ENCODE measurements around the gene PGAM2. TPM values are rescaled to one million over a fixed set of nuclear protein-coding genes. Genes with fewer than 3 reads are reported as not detected.

PGAM2 gene
- total RNA-seq, 1 donor from 2014 or later = 1.8 TPM

DNA sequence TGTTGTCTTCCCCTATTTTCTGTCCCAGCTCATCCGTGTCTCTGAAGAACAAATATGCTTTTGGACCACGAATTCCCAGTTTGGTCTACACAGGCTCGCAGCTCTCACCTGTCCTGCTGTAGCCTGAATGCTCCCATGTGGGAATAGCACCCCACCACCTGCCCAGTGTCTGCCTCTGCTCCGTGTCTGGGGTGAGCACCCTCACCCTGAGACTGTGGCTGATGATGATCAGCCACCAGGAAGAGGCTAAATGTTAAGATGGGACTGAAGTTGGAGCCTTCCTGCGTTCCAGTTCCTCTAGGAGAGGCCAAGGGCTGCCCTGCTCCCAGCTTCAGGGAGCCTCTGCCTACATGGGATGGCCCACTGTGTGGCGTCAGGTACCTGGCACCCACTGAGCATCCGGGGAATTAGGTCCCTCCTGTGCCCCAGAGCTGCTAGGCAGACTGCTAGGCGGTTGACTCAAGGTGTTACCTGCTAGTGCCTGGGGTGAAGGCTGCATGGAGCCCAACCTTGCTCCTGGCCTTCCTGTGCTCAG, 3.7 kb downstream of the PGAM2 start:
- Mint-ChIP-seq H3K4me1 (peaks cover 17% of the 10 kb centered on the region), H3K27ac (ENCODE audit: unreplicated experiment) (no peak overlapping the region), H3K4me3 (no peak overlapping the region), H3K27me3 (ENCODE audit: low read depth) (peaks cover 20% of the 10 kb centered on the region), H3K36me3 (ENCODE audit: low read depth) (peaks cover 3% of the 10 kb centered on the region), H3K9me3 (no peaks in the 10 kb centered on the region)
- TF ChIP-seq, protein P1, sequence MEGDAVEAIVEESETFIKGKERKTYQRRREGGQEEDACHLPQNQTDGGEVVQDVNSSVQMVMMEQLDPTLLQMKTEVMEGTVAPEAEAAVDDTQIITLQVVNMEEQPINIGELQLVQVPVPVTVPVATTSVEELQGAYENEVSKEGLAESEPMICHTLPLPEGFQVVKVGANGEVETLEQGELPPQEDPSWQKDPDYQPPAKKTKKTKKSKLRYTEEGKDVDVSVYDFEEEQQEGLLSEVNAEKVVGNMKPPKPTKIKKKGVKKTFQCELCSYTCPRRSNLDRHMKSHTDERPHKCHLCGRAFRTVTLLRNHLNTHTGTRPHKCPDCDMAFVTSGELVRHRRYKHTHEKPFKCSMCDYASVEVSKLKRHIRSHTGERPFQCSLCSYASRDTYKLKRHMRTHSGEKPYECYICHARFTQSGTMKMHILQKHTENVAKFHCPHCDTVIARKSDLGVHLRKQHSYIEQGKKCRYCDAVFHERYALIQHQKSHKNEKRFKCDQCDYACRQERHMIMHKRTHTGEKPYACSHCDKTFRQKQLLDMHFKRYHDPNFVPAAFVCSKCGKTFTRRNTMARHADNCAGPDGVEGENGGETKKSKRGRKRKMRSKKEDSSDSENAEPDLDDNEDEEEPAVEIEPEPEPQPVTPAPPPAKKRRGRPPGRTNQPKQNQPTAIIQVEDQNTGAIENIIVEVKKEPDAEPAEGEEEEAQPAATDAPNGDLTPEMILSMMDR (conservative IDR thresholded peaks at IDR 0.05) = no peak
- DNase-seq (ENCODE audit: low read depth, low spot score) = no peak

- H3K27me3 Mint-ChIP-seq (ENCODE audit: low read depth) = peaks cover 19% of the 10 kb centered on the region
- H3K27ac Mint-ChIP-seq (ENCODE audit: unreplicated experiment) = no peak overlapping the region
- no peaks in the 10 kb centered on the region for H3K9me3 Mint-ChIP-seq
- TF ChIP-seq, protein P1 (conservative IDR thresholded peaks at IDR 0.05) = no peak
- H3K4me1 Mint-ChIP-seq = peaks cover 14% of the 10 kb centered on the region
- H3K36me3 Mint-ChIP-seq (ENCODE audit: low read depth) = peaks cover 5% of the 10 kb centered on the region
- no peak for DNase-seq (ENCODE audit: low read depth, low spot score)
- H3K4me3 Mint-ChIP-seq = no peak overlapping the region
Measured at GRCh38 chr7:44060948-44061644, 4.3 kb downstream of the PGAM2 start.

GRCh38 chr7:44060091-44060947, 5.0 kb downstream of the PGAM2 start:
- Mint-ChIP-seq H3K27ac (ENCODE audit: unreplicated experiment) (no peak overlapping the region), H3K36me3 (ENCODE audit: low read depth) (peaks cover 11% of the 10 kb centered on the region), H3K9me3 (no peaks in the 10 kb centered on the region), H3K4me1 (peaks cover 7% of the 10 kb centered on the region), H3K27me3 (ENCODE audit: low read depth) (peaks cover 11% of the 10 kb centered on the region), H3K4me3 (no peak overlapping the region)
- no peak for DNase-seq (ENCODE audit: low read depth, low spot score)
- TF ChIP-seq, protein P1 (conservative IDR thresholded peaks at IDR 0.05) = no peak

DNA sequence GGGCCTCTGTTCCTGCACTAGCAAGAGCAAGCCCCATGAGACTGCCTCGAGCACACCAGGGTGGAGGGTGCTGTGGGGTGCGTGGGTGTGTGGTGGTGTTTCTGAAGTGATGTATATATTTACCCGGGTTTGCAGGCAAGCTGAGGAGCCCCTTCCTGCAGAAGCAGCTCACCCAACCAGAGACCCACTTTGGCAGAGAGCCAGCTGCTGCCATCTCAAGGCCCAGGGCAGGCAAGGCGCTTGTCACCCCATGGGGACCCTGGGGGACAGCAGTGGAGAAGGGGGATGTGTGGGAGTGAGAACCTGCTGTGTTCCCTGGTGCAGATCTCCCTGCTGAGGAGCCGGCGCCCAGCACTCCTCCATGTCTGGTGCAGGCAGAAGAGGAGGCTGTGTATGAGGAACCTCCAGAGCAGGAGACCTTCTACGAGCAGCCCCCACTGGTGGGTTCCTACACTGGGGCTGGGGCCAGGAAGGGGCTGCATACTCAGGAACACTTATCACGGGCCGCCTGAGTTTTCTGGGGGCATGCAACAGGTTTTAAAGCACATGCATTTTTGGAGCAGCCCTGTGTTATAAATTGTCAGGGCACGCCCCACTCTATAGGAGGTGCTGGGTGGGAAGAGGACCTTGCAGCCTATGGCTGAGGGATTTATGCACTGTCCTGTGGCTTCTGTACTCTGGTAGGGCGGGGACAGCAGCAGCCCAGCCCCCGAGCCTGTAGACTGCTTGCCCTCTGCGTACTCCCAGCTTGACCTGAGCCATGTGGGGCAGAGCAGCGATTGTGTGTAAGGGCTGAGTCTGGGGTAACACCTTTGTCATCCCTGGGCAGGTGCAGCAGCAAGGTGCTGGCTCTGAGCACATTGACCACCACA, 5.9 kb downstream of the PGAM2 start:
- no peak for DNase-seq (ENCODE audit: low read depth, low spot score)
- Mint-ChIP-seq H3K27ac (ENCODE audit: unreplicated experiment) (no peak overlapping the region), H3K4me3 (no peak overlapping the region), H3K36me3 (ENCODE audit: low read depth) (peaks cover 11% of the 10 kb centered on the region), H3K9me3 (no peaks in the 10 kb centered on the region), H3K4me1 (peaks cover 3% of the 10 kb centered on the region), H3K27me3 (ENCODE audit: low read depth) (peaks cover 7% of the 10 kb centered on the region)
- TF ChIP-seq, protein P1 (conservative IDR thresholded peaks at IDR 0.05) = no peak

- DNase-seq (ENCODE audit: low read depth, low spot score) = no peak
- Mint-ChIP-seq H3K9me3 (no peaks in the 10 kb centered on the region), H3K36me3 (ENCODE audit: low read depth) (peaks cover 11% of the 10 kb centered on the region), H3K4me1 (no peaks in the 10 kb centered on the region), H3K27me3 (ENCODE audit: low read depth) (peaks cover 3% of the 10 kb centered on the region), H3K4me3 (no peak overlapping the region), H3K27ac (ENCODE audit: unreplicated experiment) (no peak overlapping the region)
- TF ChIP-seq, protein P1 (conservative IDR thresholded peaks at IDR 0.05) = no peak
Measured at GRCh38 chr7:44058759-44059218, 6.6 kb downstream of the PGAM2 start.
